Type B pancreatic cell (in vitro differentiated cells): Measurements from ENCODE around the gene ADGRA3. TPM values are rescaled to one million over a fixed set of nuclear protein-coding genes. Genes with fewer than 3 reads are reported as not detected.

ENCODE experiments used
- DNase-seq: peaks from one replicate; pipeline ENCODE4 v3.0.0; 2021; ENCODE audit warnings: mixed read lengths; ENCODE audit not compliant: unreplicated experiment; ENCODE audit errors: extremely low spot score
- H3K27ac Mint-ChIP-seq: 2 replicates; pipeline ENCODE4 v1.8.0; 2021; ENCODE audit warnings: mild to moderate bottlenecking, mixed read lengths
- H3K27me3 Mint-ChIP-seq: 2 replicates; pipeline ENCODE4 v1.8.0; 2021; ENCODE audit warnings: mixed read lengths
- H3K36me3 Mint-ChIP-seq: 2 replicates; pipeline ENCODE4 v1.8.0; 2021; ENCODE audit warnings: mixed read lengths
- H3K4me1 Mint-ChIP-seq: one replicate; pipeline ENCODE4 v1.8.0; 2021; ENCODE audit warnings: mixed read lengths; ENCODE audit not compliant: unreplicated experiment
- H3K4me3 Mint-ChIP-seq: 2 replicates; pipeline ENCODE4 v1.8.0; 2021; ENCODE audit warnings: mild to moderate bottlenecking, mixed read lengths
- H3K9me3 Mint-ChIP-seq: 2 replicates; pipeline ENCODE4 v1.8.0; 2021; ENCODE audit warnings: mixed read lengths
- total RNA-seq: library from RNA; stranded (reverse); gene quantifications from 2 replicates; pipeline ENCODE4 v1.2.1, GENCODE V29; 2021; ENCODE audit warnings: low replicate concordance
- TF ChIP-seq, protein P1 (sequence below): fragments of 200-600 bp; sonication (generic); conservative IDR thresholded peaks from 2 replicates; pipeline ENCODE4 v1.5.0; 2021; ENCODE audit warnings: antibody characterized with exemption, mild to moderate bottlenecking

Gene ADGRA3
- total RNA-seq, 1 donor from 2014 or later = 61.0 TPM

DNA sequence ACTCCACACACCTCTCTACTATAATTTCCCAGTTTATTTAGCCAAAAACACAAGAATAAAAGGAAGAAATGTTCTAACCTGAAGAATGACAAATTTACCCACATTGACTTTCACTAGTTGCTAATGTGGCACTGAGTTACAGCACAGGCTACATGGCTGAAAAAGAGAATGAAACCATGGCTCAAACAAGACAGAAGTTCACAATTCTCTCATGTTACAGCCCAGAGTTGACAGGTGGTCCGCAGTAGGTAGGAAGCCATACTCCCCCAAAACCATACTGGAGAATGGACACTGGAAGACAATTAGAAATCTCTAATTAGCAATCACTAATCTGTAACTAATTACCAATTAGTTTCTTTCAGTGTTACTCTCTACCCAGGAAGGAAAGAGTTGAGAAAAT is 170.8 kb downstream of the ADGRA3 start:
- H3K36me3 Mint-ChIP-seq = peaks cover 3% of the 10 kb centered on the region
- H3K27ac Mint-ChIP-seq = no peak overlapping the region
- no peak for DNase-seq
- H3K9me3 Mint-ChIP-seq = no peaks in the 10 kb centered on the region
- H3K27me3 Mint-ChIP-seq = no peaks in the 10 kb centered on the region
- no peak overlapping the region for H3K4me3 Mint-ChIP-seq
- TF ChIP-seq, protein P1, sequence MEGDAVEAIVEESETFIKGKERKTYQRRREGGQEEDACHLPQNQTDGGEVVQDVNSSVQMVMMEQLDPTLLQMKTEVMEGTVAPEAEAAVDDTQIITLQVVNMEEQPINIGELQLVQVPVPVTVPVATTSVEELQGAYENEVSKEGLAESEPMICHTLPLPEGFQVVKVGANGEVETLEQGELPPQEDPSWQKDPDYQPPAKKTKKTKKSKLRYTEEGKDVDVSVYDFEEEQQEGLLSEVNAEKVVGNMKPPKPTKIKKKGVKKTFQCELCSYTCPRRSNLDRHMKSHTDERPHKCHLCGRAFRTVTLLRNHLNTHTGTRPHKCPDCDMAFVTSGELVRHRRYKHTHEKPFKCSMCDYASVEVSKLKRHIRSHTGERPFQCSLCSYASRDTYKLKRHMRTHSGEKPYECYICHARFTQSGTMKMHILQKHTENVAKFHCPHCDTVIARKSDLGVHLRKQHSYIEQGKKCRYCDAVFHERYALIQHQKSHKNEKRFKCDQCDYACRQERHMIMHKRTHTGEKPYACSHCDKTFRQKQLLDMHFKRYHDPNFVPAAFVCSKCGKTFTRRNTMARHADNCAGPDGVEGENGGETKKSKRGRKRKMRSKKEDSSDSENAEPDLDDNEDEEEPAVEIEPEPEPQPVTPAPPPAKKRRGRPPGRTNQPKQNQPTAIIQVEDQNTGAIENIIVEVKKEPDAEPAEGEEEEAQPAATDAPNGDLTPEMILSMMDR = no peak
- H3K4me1 Mint-ChIP-seq = no peaks in the 10 kb centered on the region

DNA sequence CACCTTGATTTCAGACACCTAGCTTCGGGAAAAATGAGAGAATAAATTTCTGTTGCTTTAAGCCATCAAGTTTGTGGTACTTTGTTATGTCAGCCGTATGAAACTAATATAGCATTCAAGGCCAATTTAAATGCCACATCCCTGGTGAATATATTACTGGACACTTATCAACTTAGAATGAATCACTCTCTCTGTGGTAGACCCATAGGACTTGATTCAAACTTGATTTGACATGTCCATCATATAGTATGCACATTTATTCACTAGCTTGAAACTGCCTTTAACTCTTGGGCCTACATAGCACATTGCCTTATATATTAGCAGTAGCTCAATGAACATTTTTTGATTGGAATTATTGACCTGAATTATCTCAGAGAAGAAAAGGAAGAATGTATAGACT is 172.3 kb downstream of the ADGRA3 start:
- no peak for DNase-seq
- Mint-ChIP-seq H3K27me3 (no peaks in the 10 kb centered on the region), H3K27ac (no peak overlapping the region), H3K9me3 (no peaks in the 10 kb centered on the region), H3K4me1 (no peaks in the 10 kb centered on the region), H3K4me3 (no peak overlapping the region), H3K36me3 (peaks cover 3% of the 10 kb centered on the region)
- TF ChIP-seq, protein P1 = no peak

- Mint-ChIP-seq H3K27me3 (no peaks in the 10 kb centered on the region), H3K4me3 (no peak overlapping the region), H3K9me3 (no peaks in the 10 kb centered on the region), H3K4me1 (no peaks in the 10 kb centered on the region), H3K36me3 (peaks cover 3% of the 10 kb centered on the region), H3K27ac (no peak overlapping the region)
- TF ChIP-seq, protein P1 = no peak
- DNase-seq = no peak
Measured at GRCh38 chr4:22339491-22339890, 176.4 kb downstream of the ADGRA3 start.

GRCh38 chr4:22338796-22339195 is 177.1 kb downstream of the ADGRA3 start:
- Mint-ChIP-seq H3K36me3 (peaks cover 3% of the 10 kb centered on the region), H3K4me1 (no peaks in the 10 kb centered on the region), H3K27ac (no peak overlapping the region), H3K9me3 (no peaks in the 10 kb centered on the region), H3K27me3 (no peaks in the 10 kb centered on the region), H3K4me3 (no peak overlapping the region)
- no peak for DNase-seq
- TF ChIP-seq, protein P1 = no peak

Other genes starting within 250 kb of the ADGRA3 start
- gene GBA3, start 176.9 kb upstream of the ADGRA3 start, total RNA-seq = 1.4 and 3.8 TPM in 2 replicates